22Rv1 (cell line): ENCODE data around the gene CDT1.

Source experiments
- ZFX ChIP-seq: fragments of 450-650 bp; IDR thresholded peaks from 2 replicates; pipeline ENCODE4 v1.6.1; 2017; ENCODE audit warnings: antibody characterized with exemption, borderline replicate concordance
- TF ChIP-seq, protein P1 (sequence below): fragments of 450-650 bp; IDR thresholded peaks from 2 replicates; pipeline ENCODE4 v1.5.1; 2017; ENCODE audit warnings: mild to moderate bottlenecking

DNA sequence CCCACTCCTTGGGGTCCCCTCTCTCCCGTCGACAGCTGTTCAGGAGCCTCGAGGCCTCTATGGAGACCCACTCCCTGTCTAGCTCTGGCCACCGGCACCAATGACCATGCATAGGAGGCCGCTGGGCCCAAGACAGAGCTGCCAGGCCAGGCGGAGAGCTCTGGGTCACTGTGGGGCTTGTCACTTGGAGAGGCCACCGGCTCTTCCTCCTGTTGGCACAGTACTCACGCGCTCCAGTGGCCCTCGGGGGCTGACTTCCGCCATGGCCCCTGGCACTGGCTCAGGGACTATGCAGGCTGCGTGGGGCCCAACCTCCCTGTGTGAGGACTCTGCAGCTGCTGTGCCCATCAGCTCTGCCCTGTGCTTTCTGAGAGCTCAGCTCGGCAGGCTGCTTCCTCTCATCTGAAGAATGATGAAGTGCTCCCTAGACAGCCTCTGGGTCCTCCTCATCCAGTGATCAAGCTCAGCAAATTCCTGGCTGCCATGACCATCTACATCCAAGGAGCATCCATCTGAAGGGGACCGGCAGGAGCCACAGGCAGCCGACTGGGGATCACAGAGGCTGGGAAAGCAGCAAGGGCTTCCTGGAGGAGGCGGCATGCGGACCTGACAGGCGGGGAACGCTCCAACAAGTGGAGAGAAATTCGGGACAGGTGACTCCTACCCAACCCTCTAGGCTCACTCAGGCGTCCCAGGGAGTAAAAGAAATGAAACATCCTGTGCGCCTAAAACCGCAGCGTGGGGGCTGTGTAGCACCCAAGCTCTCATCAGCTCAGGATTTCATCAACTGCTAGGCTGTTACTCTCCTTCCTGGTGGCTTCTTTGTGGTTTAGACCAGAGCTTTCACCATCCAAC lies 36.4 kb downstream of the CDT1 start:
- TF ChIP-seq, protein P1, sequence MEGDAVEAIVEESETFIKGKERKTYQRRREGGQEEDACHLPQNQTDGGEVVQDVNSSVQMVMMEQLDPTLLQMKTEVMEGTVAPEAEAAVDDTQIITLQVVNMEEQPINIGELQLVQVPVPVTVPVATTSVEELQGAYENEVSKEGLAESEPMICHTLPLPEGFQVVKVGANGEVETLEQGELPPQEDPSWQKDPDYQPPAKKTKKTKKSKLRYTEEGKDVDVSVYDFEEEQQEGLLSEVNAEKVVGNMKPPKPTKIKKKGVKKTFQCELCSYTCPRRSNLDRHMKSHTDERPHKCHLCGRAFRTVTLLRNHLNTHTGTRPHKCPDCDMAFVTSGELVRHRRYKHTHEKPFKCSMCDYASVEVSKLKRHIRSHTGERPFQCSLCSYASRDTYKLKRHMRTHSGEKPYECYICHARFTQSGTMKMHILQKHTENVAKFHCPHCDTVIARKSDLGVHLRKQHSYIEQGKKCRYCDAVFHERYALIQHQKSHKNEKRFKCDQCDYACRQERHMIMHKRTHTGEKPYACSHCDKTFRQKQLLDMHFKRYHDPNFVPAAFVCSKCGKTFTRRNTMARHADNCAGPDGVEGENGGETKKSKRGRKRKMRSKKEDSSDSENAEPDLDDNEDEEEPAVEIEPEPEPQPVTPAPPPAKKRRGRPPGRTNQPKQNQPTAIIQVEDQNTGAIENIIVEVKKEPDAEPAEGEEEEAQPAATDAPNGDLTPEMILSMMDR: no peak
- no peak for TF ChIP-seq ZFX
